ENCODE results near the gene SLC26A9.

DNA sequence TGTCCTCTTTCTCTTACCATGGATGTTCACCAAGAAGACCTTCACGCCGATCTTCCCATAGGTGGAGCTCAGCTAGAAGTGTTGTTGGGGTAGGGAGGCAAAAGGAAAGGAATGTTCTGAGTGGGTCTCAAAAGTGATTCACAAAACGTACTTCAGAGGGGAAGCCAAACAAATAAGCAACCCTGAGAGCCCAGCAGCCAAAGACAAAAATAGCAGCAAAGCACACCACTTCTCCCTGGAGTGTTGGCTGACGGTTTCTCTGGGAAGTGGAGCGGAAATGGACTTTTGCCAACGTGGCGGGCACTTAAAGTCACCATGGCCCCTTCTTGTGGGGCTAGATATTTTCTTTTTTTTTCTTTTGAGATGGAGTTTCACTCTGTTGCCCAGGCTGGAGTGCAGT lies 23.1 kb downstream of the SLC26A9 start:
- TF ChIP-seq EZH2 (IDR thresholded peaks at IDR 0.05; ENCODE audit: insufficient read depth, poor library complexity, severe bottlenecking), result no peak
- no peak for TF ChIP-seq EZH2phosphoT487 (IDR thresholded peaks at IDR 0.05; ENCODE audit: insufficient read depth, low read depth)
